Suppressor macrophage treated with lipopolysaccharide for 4 hours (primary cell): ENCODE results near the gene TSPOAP1.

Experiments used
- DNase-seq: peaks from one replicate; pipeline ENCODE4 v3.0.0-alpha.2; 2020

The TSPOAP1 gene

GRCh38 chr17:58315281-58315711 lies 13.3 kb downstream of the TSPOAP1 start:
- no peak for DNase-seq

DNA sequence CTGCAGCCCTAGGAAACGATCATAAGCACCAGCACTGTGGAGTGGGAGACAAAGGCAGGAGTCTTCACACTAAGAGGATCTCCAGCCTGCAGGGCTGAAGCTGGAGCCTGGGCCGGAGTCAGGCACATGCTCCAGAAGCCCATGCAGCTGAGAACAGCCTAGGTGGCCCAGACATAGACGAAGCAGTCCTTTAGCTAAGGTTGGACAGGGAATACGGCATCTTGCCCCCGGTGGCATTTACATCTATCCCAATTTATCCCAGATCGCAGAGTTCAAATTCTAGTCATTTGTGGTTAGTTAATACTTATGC lies 13.9 kb downstream of the TSPOAP1 start:
- no peak for DNase-seq

DNA sequence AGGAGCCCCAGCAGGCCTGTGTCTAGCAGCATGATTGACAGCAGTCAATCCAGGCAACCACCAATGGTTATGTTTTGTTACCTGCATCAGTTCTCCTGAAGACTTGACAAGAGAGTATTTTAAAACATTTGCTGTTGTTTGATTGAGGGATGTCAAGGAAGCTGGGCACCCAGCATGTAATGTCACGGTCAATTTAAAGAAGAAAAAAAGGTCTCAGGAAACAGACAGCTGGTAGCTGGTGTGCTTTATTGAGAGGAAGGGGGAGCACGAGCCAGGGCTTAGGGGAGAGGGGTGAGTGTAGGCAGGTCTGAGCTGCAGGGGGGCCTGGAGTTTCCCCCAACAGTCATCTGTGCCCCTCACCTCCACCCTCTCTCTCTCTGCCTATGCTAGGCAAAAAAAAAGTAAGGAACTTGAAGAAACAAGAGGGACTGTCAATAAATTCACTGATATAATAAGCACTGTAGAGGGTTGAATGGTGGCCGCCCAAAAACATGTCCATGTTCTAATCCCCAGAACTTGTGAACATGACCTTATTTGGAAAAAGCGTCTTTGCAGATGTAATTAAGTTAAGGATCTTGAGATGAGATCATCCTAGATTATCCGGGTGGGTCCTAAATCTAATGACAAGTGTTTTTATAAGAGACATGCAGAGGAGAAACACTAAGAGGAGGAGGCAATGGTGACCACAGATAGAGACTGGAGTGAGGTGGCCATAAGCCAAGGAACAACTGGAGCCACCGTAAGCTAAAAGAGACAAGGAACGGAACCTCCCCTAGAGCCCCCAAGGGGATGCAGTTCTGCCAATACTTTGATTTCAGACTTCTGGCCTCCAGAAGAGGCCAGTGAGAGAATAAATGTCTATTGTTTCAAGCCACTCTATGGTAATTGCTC lies 14.5 kb downstream of the TSPOAP1 start:
- DNase-seq: no peak

GRCh38 chr17:58312829-58313228 lies 15.8 kb downstream of the TSPOAP1 start:
- DNase-seq: no peak

GRCh38 chr17:58312021-58312630 lies 16.5 kb downstream of the TSPOAP1 start:
- no peak for DNase-seq

GRCh38 chr17:58311429-58311894 lies 17.1 kb downstream of the TSPOAP1 start:
- DNase-seq: no peak

DNA sequence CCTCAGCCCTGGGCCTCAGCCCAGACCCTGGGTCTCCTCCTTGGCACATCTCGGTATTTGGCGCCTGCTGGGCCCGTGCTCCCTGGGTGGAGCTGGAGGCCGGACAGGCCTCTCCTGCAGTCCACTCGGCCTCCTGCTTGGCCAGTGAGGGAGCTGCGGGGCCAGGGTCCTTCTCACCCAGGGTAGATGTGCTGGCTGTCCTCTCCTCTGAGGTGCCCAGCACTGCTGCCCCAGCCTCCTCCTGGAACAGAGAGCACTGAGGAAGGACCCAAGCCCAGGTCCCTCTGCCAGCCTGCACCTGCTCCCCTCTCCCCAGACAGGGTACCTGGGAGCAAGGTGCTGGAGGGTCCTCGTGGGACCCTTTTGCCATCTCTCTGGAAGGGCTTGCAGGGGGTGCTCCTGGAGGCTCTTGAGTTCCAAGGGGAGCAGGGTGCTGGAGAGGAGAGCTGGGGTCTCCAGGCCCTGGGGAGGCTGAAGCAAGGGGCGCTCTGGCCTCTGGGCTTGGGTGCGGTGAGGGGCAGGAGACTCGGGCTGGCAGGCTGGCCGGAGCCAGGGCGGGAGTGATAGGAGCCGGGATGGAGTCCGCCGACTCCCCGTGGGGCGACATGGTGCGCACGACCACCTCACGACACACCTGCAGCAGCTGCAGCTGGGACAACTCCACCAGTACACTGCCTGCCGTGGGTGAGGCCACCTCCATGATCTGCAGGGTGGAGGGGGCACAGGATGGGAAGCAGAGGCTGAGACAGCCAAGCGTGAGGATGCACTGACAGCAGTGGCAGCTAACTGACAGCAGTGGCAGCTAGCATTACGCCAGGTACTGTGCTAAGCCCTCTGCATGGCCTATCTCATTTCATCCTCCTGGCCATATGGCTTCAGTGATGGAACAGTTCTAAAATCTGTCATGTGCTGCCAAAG lies 17.8 kb downstream of the TSPOAP1 start:
- DNase-seq: no peak

DNA sequence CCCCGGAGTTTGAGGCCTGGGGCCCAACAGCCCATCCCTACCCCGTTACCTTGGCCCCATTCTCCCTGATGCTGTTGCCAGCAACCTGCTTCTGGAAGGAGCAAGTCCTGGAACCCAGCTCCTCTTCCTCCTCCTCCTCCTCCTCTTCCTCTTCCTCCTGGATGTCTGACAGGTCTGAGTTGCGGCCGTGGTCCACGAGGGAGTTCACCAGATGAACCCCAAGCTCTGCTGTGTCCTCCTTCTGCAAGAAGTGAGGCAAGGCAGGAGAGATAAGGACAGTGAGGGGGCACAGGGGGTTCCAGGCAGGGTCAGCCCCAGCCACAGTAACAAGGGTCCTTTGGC lies 18.7 kb downstream of the TSPOAP1 start:
- no peak for DNase-seq

- no peak for DNase-seq
These were observed 19.3 kb downstream of the TSPOAP1 start for GRCh38 chr17:58308985-58309917.

DNA sequence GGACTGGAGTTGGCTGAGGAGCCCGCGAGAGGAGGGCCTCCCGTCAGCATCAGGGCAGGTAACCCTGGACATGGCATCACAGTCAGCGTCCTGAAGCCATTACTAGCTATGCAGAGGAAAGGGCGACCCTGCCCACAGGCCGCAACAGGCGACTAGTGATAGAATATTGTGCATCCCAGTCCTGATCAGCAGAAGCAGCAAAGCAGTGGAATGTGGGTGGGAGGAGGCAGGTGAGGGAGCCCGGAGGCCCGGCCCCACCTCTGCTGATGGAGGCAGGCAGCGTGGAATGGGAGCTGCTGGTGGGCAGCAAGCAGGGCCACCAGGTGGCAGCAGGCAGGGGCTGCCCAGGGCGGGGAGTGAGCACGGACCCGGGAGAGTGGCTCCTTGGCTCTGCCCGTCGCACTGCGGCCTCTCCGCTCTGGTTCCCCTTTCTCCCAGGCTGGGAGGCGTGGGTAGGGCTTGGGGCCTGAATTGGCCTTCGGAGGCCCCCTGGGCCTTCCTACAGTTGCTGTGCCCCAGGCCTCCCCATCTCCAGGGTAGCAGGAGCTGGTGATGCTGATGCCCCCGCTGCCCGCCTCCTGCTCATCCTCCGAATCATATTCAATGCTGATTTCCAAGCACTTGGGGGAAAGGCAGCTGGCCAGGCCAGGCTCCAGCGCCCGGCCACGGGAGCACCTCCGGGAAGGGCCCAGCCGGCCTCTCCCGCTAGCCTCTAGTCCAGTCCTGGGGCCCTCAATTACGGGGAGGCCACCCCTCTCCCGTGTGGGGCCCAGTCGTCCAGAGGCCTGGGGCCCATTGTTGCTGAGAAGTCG lies 20.2 kb downstream of the TSPOAP1 start:
- peak; percentile 68 for DNase-seq

DNA sequence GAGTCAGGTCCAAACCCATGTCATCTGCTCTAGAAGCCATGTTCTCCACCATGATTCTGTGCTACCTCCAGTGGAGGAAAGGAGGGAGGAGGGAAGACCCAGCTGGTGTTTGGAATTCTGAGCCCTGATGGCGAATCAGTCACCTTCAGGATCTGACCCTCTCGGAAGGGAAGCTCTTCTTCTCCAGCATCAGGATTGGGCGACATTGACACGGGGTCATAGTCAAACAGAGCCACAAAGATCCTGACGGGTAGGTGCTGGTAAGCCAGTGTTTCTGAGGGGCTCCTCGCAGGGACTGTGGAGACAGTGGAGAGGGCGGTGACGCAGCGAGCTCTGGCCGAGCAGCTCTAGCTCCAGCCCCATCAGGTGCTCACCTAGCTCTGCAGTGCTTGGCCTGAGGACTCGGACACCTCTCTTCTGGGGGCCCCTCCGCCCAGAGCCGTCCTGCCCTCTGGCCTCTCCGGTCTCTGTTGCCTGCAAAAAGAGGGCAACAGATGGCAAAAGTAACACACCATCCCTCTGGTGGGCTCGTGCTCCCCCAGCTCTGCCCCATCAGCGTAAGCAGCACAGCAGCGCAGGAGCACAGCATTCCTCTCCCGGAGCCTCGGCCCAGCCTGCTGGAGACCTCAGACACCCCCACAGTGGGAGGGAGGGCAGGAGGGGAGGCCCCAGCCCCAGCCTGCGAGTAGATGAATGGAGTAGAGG lies 21.0 kb downstream of the TSPOAP1 start:
- DNase-seq: no peak

DNA sequence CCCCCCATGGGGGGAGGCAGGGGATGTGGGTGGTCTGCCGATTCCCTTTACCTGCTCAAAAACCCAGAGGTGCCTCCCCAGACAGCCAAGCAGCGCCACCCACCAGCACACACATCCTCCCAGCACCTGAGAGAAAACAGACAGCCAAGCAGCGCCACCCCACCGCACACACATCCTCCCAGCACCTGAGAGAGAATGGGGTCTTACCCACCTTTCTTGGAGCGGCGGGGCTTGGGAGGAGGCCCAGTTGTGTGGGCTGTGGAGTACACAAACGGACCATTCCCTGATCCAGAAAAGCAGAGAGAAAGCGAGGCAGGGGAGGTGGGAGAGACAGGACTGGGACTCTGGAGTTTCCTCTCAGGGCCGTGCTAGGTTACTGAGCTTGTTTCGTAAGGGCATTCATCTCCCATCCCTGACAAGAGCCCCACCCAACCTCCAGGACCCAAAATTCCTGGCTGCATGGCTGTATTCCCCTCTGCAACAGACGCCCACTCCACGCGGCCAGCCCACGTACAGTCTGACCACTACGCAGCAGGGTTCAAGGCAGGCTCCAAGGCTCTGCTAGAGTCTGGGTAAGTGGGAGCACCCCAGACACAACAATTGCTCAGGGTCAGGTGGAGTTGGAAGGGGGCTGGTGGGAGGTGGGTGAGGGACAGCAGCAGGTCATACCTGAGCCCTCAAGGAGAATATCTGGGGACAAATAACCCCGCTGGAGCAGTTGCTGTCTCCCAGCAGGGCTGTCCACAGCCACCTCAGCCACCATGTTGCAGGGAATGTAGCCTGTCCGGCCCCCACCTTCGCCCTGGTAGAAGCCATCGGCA lies 22.3 kb downstream of the TSPOAP1 start:
- DNase-seq: no peak

DNA sequence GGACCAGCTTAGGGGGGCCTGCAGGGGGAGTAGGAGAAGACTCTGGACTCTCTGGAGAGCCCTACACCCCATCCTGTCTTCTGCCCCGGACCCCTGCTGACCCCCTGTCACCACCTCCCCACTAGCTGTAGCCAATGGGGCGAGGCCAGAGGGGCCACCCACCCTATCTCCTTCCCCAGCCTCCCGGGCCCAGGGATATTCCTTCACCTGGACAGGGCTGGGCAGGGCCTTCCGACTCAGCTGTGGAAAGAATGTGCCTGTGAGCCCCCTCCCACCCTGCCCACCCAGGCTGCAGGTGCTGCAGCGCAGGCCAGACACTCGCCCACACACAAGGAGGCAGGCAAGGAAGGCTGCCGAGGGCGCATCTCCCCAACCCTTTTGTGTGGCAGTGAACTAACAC lies 23.0 kb downstream of the TSPOAP1 start:
- no peak for DNase-seq

- DNase-seq: no peak
These were observed 23.7 kb downstream of the TSPOAP1 start for GRCh38 chr17:58304750-58305486.

- DNase-seq: peak; percentile 61
These were observed 24.4 kb downstream of the TSPOAP1 start for GRCh38 chr17:58303971-58304749.

DNA sequence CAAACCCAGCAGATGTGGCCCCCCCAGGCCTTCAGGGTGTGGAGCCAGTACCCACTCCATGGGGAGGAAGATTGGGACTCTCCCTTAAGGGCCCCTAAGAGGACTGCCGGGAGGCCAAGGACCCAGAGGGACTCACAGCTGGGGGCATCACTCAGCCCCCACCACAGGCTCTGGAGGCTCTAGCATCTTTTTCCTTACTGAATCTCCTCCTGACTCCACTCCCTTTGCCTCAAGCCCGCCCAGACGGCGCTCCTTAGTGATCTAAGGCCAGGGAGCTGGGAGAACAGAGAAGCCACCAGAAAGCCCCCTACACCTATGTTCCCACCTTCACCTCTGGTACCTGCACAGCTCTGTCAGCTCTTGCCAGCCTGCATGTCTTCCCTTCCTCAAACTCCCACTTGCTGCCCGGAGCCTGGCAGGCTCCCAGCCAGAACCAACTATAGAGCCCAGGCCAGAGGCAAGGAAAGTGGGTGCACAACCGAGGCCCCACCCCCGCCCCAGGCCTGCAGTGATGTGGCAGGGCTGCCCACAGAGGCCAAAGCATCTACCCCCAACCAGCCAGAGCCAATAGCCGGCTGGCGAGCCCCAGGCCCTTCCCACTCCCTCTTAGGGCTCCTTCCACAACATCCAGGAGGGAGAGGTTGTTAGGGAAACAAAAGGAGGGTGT lies 25.5 kb downstream of the TSPOAP1 start:
- DNase-seq: no peak

GRCh38 chr17:58302171-58302918 lies 26.2 kb downstream of the TSPOAP1 start:
- DNase-seq: no peak
